Ishikawa (cell line): Measurements from ENCODE around the gene RSRC2.

Experiments used
- CEBPB ChIP-seq: IDR thresholded peaks from 2 replicates; pipeline ENCODE4 v1.6.1; 2012
- CREB1 ChIP-seq: IDR thresholded peaks from 2 replicates; pipeline ENCODE4 v1.6.1; 2012; ENCODE audit warnings: low read depth
- EGR1 ChIP-seq: IDR thresholded peaks from 2 replicates; pipeline ENCODE4 v1.6.1; 2012
- EP300 ChIP-seq: IDR thresholded peaks from 2 replicates; pipeline ENCODE4 v1.6.1; 2012; ENCODE audit warnings: borderline replicate concordance
- FOXM1 ChIP-seq: IDR thresholded peaks from 2 replicates; pipeline ENCODE4 v1.6.1; 2012; ENCODE audit warnings: low read depth, borderline replicate concordance
- MAX ChIP-seq: IDR thresholded peaks from 2 replicates; pipeline ENCODE4 v1.6.1; 2012
- NFIC ChIP-seq: IDR thresholded peaks from 2 replicates; pipeline ENCODE4 v1.6.1; 2012
- RAD21 ChIP-seq: IDR thresholded peaks from 2 replicates; pipeline ENCODE4 v1.6.1; 2012; ENCODE audit warnings: low read depth
- TAF1 ChIP-seq: IDR thresholded peaks from 2 replicates; pipeline ENCODE4 v1.6.1; 2012; ENCODE audit warnings: low read depth, mild to moderate bottlenecking
- TCF12 ChIP-seq: IDR thresholded peaks from 2 replicates; pipeline ENCODE4 v1.6.1; 2012; ENCODE audit warnings: low read depth
- TEAD4 ChIP-seq: IDR thresholded peaks from 2 replicates; pipeline ENCODE4 v1.6.1; 2012
- YY1 ChIP-seq: IDR thresholded peaks from 2 replicates; pipeline ENCODE4 v1.6.1; 2012; ENCODE audit warnings: low read depth
- ZBTB7A ChIP-seq: IDR thresholded peaks from 2 replicates; pipeline ENCODE4 v1.6.1; 2012; ENCODE audit warnings: low read depth
- TF ChIP-seq, protein P1 (sequence below): IDR thresholded peaks from 2 replicates; pipeline ENCODE4 v1.6.1; 2012
- TF ChIP-seq, protein P2 (sequence below): IDR thresholded peaks from 2 replicates; pipeline ENCODE4 v1.6.1; 2012; ENCODE audit warnings: low read depth, mild to moderate bottlenecking

Gene RSRC2

DNA sequence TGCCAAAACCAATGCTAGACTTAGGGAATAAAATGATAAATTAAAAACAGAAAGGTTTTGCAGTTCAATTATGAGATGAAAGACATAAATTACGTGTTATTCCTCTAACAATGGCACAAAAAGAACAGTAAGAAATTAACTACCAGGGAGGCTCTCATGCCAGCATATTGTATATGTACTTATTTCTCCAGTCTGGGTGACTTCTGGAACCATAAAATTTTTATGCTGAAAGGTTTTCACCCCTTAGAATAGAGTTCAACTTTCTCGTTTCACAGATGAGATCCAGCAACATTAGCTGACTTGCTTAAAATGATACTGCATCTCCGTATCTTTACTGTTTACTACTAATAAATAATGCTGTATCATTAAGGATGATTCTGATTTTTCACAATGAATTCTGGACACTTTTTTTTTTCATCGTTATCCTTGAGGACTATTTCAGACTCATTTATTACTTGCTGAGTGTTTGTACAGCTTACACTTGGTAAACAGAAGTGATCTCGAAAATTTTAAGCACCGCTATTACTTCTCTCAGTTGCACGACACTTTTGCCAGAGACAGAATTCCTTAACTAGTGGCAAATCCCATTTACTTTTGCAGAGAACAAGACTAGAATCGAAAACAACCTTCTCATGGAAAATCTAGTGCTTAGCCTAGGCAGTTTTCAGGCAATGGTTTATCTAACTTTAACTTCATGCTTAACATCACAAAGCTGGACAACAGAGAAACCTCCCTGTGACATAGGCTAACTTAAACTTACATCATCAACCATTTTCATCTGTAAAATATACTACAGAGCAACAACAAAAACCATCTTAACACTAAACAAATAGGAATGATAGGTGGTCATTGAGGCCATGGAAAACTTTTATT lies 2.7 kb downstream of the RSRC2 start:
- TF ChIP-seq ZBTB7A (no peak), MAX (no peak), EGR1 (no peak), TAF1 (no peak), FOXM1 (no peak), EP300 (no peak), CEBPB (no peak), YY1 (no peak), TCF12 (no peak), NFIC (no peak), RAD21 (no peak), CREB1 (no peak)
- TF ChIP-seq, protein P1, sequence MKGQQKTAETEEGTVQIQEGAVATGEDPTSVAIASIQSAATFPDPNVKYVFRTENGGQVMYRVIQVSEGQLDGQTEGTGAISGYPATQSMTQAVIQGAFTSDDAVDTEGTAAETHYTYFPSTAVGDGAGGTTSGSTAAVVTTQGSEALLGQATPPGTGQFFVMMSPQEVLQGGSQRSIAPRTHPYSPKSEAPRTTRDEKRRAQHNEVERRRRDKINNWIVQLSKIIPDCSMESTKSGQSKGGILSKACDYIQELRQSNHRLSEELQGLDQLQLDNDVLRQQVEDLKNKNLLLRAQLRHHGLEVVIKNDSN = no peak
- TF ChIP-seq, protein P2, sequence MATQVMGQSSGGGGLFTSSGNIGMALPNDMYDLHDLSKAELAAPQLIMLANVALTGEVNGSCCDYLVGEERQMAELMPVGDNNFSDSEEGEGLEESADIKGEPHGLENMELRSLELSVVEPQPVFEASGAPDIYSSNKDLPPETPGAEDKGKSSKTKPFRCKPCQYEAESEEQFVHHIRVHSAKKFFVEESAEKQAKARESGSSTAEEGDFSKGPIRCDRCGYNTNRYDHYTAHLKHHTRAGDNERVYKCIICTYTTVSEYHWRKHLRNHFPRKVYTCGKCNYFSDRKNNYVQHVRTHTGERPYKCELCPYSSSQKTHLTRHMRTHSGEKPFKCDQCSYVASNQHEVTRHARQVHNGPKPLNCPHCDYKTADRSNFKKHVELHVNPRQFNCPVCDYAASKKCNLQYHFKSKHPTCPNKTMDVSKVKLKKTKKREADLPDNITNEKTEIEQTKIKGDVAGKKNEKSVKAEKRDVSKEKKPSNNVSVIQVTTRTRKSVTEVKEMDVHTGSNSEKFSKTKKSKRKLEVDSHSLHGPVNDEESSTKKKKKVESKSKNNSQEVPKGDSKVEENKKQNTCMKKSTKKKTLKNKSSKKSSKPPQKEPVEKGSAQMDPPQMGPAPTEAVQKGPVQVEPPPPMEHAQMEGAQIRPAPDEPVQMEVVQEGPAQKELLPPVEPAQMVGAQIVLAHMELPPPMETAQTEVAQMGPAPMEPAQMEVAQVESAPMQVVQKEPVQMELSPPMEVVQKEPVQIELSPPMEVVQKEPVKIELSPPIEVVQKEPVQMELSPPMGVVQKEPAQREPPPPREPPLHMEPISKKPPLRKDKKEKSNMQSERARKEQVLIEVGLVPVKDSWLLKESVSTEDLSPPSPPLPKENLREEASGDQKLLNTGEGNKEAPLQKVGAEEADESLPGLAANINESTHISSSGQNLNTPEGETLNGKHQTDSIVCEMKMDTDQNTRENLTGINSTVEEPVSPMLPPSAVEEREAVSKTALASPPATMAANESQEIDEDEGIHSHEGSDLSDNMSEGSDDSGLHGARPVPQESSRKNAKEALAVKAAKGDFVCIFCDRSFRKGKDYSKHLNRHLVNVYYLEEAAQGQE = no peak

DNA sequence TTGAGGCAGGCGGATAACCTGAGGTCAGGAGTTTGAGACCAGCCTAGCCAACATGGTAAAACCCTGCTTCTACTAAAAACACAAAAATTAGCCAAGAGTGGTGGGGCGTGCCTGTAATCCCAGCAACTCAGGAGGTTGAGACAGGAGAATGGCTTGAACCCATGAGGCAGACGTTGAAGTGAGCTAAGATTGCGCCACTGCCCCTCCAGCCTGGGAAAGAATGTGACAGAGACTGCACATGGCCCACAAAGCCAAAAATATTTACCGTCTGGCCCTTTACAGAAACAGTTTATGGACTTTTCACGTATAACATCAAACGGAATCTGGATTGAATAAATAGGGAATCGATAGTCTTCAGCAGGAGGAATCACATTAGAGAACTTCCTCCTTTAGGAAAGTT lies 3.5 kb downstream of the RSRC2 start:
- TF ChIP-seq NFIC (no peak), ZBTB7A (no peak), CEBPB (no peak), TEAD4 (no peak), EGR1 (no peak), TAF1 (no peak), MAX (no peak), RAD21 (no peak), FOXM1 (no peak), CREB1 (no peak), YY1 (no peak), EP300 (no peak), TCF12 (no peak)
- TF ChIP-seq, protein P2 = no peak
- TF ChIP-seq, protein P1 = no peak

- TF ChIP-seq, protein P2 = no peak
- TF ChIP-seq NFIC (no peak), CEBPB (no peak), YY1 (no peak), EGR1 (no peak), EP300 (no peak), CREB1 (no peak), FOXM1 (no peak), ZBTB7A (no peak), TAF1 (no peak), MAX (no peak), TEAD4 (no peak), TCF12 (no peak), RAD21 (no peak)
- TF ChIP-seq, protein P1 = no peak
These were observed 6.1 kb downstream of the RSRC2 start for GRCh38 chr12:122520676-122521075.
